MM.1S (cell line): ENCODE measurements around the gene GID4.

Source experiments
- EZH2 ChIP-seq: fragments of 300-600 bp; sonication (generic); optimal IDR thresholded peaks from 2 replicates; pipeline ENCODE3; 2017; ENCODE audit warnings: low read depth, mild to moderate bottlenecking, antibody characterized with exemption, low read length, mixed read lengths
- EZH2phosphoT487 ChIP-seq: fragments of 300-600 bp; sonication (generic); IDR thresholded peaks from 2 replicates; pipeline ENCODE4 v1.6.1; 2018; ENCODE audit warnings: antibody characterized with exemption, low read length
- TF ChIP-seq, protein P1 (sequence below): fragments of 300-600 bp; sonication (generic); IDR thresholded peaks from 2 replicates; pipeline ENCODE4 v1.5.1; 2016; ENCODE audit warnings: antibody characterized with exemption, low read length, mixed read lengths

DNA sequence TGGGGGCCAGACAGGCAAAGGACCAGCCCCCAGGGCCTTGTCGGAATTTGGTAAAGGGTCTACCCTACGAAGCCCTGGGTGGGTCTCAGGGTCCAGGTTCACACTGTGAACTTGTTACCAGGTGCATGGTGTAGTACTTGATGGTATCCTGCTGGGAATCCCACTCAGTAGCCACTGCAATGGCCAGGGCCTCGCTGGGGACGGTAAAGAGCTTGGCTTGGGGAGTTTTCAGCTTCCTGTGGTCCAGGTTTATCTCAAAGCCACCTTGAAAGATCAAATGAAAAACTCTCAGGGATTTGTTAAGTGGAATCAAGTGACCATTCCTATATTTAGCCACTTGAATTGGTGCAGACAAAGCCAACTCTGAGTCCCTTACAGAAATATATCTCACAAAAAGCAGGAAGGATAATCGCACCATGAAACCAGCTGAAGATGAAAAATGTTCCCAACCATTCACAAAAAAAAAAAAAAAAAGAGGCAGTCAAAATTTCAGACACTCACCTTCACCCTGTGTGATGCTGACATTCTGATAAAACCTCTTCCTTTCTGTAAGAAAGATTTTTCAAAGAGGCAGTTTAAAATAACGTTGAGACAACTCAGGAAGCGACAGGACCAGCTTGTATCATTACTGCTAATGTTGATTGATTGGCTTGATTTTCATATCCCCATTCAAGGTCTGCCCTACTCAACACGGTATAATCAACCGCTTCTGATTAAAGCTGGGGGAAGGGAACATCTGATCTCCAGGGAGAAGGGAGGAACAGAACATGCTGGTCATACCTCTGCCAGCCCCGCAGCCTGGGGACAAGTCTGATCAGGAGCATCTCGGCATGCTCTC lies 10.9 kb upstream of the GID4 start:
- TF ChIP-seq EZH2 (no peak), EZH2phosphoT487 (no peak)
- TF ChIP-seq, protein P1, sequence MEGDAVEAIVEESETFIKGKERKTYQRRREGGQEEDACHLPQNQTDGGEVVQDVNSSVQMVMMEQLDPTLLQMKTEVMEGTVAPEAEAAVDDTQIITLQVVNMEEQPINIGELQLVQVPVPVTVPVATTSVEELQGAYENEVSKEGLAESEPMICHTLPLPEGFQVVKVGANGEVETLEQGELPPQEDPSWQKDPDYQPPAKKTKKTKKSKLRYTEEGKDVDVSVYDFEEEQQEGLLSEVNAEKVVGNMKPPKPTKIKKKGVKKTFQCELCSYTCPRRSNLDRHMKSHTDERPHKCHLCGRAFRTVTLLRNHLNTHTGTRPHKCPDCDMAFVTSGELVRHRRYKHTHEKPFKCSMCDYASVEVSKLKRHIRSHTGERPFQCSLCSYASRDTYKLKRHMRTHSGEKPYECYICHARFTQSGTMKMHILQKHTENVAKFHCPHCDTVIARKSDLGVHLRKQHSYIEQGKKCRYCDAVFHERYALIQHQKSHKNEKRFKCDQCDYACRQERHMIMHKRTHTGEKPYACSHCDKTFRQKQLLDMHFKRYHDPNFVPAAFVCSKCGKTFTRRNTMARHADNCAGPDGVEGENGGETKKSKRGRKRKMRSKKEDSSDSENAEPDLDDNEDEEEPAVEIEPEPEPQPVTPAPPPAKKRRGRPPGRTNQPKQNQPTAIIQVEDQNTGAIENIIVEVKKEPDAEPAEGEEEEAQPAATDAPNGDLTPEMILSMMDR: no peak
